ENCODE data around the gene PALLD.

The PALLD gene

GRCh38 chr4:168765322-168765721, 268.5 kb downstream of the PALLD start:
- DNase-seq (ENCODE audit: low read depth in 2 of 2), result no peak

GRCh38 chr4:168765726-168766125, 268.9 kb downstream of the PALLD start:
- no peak for DNase-seq (ENCODE audit: low read depth in 2 of 2)

GRCh38 chr4:168766604-168767316, 269.9 kb downstream of the PALLD start:
- DNase-seq (ENCODE audit: low read depth in 2 of 2), result no peak

- no peak for DNase-seq (ENCODE audit: low read depth in 2 of 2)
Measured at GRCh38 chr4:168769416-168769815, 272.6 kb downstream of the PALLD start.

- no peak for DNase-seq (ENCODE audit: low read depth in 2 of 2)
Measured at GRCh38 chr4:168769837-168770236, 273.0 kb downstream of the PALLD start.

- no peak for DNase-seq (ENCODE audit: low read depth in 2 of 2)
Measured at GRCh38 chr4:168771251-168771650, 274.4 kb downstream of the PALLD start.

GRCh38 chr4:168773388-168774195, 276.7 kb downstream of the PALLD start:
- no peak for DNase-seq (ENCODE audit: low read depth in 2 of 2)

- DNase-seq (ENCODE audit: low read depth in 2 of 2), result no peak
Measured at GRCh38 chr4:168776382-168776781, 279.5 kb downstream of the PALLD start.

GRCh38 chr4:168777277-168777965, 280.6 kb downstream of the PALLD start:
- DNase-seq (ENCODE audit: low read depth in 2 of 2), result no peak

- no peak for DNase-seq (ENCODE audit: low read depth in 2 of 2)
Measured at GRCh38 chr4:168781341-168781740, 284.5 kb downstream of the PALLD start.

- no peak for DNase-seq (ENCODE audit: low read depth in 2 of 2)
Measured at GRCh38 chr4:168781926-168782325, 285.1 kb downstream of the PALLD start.

- DNase-seq (ENCODE audit: low read depth in 2 of 2), result no peak
Measured at GRCh38 chr4:168782439-168782838, 285.6 kb downstream of the PALLD start.

- DNase-seq (ENCODE audit: low read depth in 2 of 2), result no peak
Measured at GRCh38 chr4:168784786-168785461, 288.1 kb downstream of the PALLD start.

- no peak for DNase-seq (ENCODE audit: low read depth in 2 of 2)
Measured at GRCh38 chr4:168787334-168787733, 290.5 kb downstream of the PALLD start.

GRCh38 chr4:168787801-168788595, 291.1 kb downstream of the PALLD start:
- DNase-seq (ENCODE audit: low read depth in 2 of 2), result no peak

GRCh38 chr4:168790898-168791297, 294.0 kb downstream of the PALLD start:
- no peak for DNase-seq (ENCODE audit: low read depth in 2 of 2)

- no peak for DNase-seq (ENCODE audit: low read depth in 2 of 2)
Measured at GRCh38 chr4:168791376-168791775, 294.5 kb downstream of the PALLD start.

GRCh38 chr4:168793542-168793941, 296.7 kb downstream of the PALLD start:
- no peak for DNase-seq (ENCODE audit: low read depth in 2 of 2)

GRCh38 chr4:168794092-168794707, 297.3 kb downstream of the PALLD start:
- DNase-seq (ENCODE audit: low read depth in 2 of 2), result no peak

GRCh38 chr4:168794881-168795280, 298.0 kb downstream of the PALLD start:
- DNase-seq (ENCODE audit: low read depth in 2 of 2), result no peak

- DNase-seq (ENCODE audit: low read depth in 2 of 2), result no peak
Measured at GRCh38 chr4:168795346-168795745, 298.5 kb downstream of the PALLD start.

All from stimulated activated CD8-positive, alpha-beta memory T cell treated with anti-CD3 and anti-CD28 coated beads, Interleukin-2, amount 100 ng/mL, for 48 hours (primary cell).